Spinal cord (tissue), 10 donors: ENCODE measurements around the gene EPHA5. TPM values are rescaled to one million over a fixed set of nuclear protein-coding genes. Genes with fewer than 3 reads are reported as not detected.

Experiments
- DNase-seq, 6 donors: peaks; one replicate each; pipeline versions ENCODE4 v3.0.0 to v3.0.0-alpha.2; 2013 to 2015; ENCODE audit warnings: low spot score in 6 of 6, low read depth in 4 of 6
- H3K27ac ChIP-seq: one replicate; pipeline ENCODE4 v1.5.1; 2013; ENCODE audit warnings: low read depth, low read length, control low read depth
- H3K27me3 ChIP-seq: one replicate; pipeline ENCODE4 v1.6.1; 2013; ENCODE audit warnings: low read length; ENCODE audit not compliant: control insufficient read depth, insufficient read depth
- H3K36me3 ChIP-seq: one replicate; pipeline ENCODE4 v1.6.1; 2013; ENCODE audit warnings: low read length; ENCODE audit not compliant: control insufficient read depth, insufficient read depth
- H3K4me1 ChIP-seq: one replicate; pipeline ENCODE4 v1.6.1; 2013; ENCODE audit warnings: low read length; ENCODE audit not compliant: control insufficient read depth, insufficient read depth
- H3K4me3 ChIP-seq: one replicate; pipeline ENCODE4 v1.5.1; 2013; ENCODE audit warnings: low read depth, low read length, control low read depth
- H3K9me3 ChIP-seq: one replicate; pipeline ENCODE4 v1.6.1; 2013; ENCODE audit warnings: low read length; ENCODE audit not compliant: control insufficient read depth, insufficient read depth
- WGBS: methylation state at CpG from one replicate; pipeline ENCODE4 v1.1.5; 2013; ENCODE audit warnings: missing lambda C conversion rate; ENCODE audit not compliant: insufficient coverage; 5-methylcytosine and 5-hydroxymethylcytosine counted together
- polyA plus RNA-seq, 2 donors: library from polyadenylated mRNA; unstranded; fragments of 120-200 nt; gene quantifications; one replicate each; pipeline ENCODE4 v1.2.1, GENCODE V29; 2013; ENCODE audit not compliant: insufficient read length in 2 of 2
- total RNA-seq, 2 donors: library from RNA; depleted of rRNA in 1 of 2; stranded (reverse); fragments of 120-200 nt in 1 of 2; fragments of >200 nt in 1 of 2; gene quantifications; one replicate each; pipeline versions ENCODE4 v1.2.3 to v1.2.4, GENCODE V29; 2013 to 2014
- donor health status: healthy.

EPHA5 gene
- total and polyA plus RNA-seq, 4 donors, result 14.1 to 35.4 (median 21.6) TPM

- H3K36me3 ChIP-seq, result no peaks in the 10 kb centered on the region
- no peak overlapping the region for H3K27ac ChIP-seq
- DNase-seq, result no peak
- H3K4me3 ChIP-seq, result no peak overlapping the region
- H3K4me1 ChIP-seq, result no peaks in the 10 kb centered on the region
- H3K27me3 ChIP-seq, result no peaks in the 10 kb centered on the region
- no peaks in the 10 kb centered on the region for H3K9me3 ChIP-seq
- WGBS, result no CpG with 5 or more reads among the region's 1 CpG
Measured at GRCh38 chr4:65645185-65645584, 25.1 kb downstream of the EPHA5 start.

- Histone ChIP-seq H3K9me3 (no peaks in the 10 kb centered on the region), H3K4me1 (no peaks in the 10 kb centered on the region), H3K4me3 (no peak overlapping the region), H3K27me3 (no peaks in the 10 kb centered on the region), H3K27ac (no peak overlapping the region), H3K36me3 (no peaks in the 10 kb centered on the region)
- DNase-seq, result no peak
- no CpG with 5 or more reads among the region's 3 CpGs for WGBS
Measured at GRCh38 chr4:65635051-65635821, 35.1 kb downstream of the EPHA5 start.

- Histone ChIP-seq H3K4me1 (no peaks in the 10 kb centered on the region), H3K27me3 (no peaks in the 10 kb centered on the region)
- no peak for DNase-seq
Measured at GRCh38 chr4:65624651-65625050, 45.6 kb downstream of the EPHA5 start.

GRCh38 chr4:65623506-65623905 lies 46.8 kb downstream of the EPHA5 start:
- H3K27ac ChIP-seq, result no peak overlapping the region
- no peaks in the 10 kb centered on the region for H3K9me3 ChIP-seq
- H3K36me3 ChIP-seq, result no peaks in the 10 kb centered on the region
- no peaks in the 10 kb centered on the region for H3K4me1 ChIP-seq
- H3K27me3 ChIP-seq, result no peaks in the 10 kb centered on the region
- no peak overlapping the region for H3K4me3 ChIP-seq
- no CpG with 5 or more reads among the region's 1 CpG for WGBS
- DNase-seq, result no peak

More at GRCh38 chr4:65624651-65625050, 45.6 kb downstream of the EPHA5 start:
- Histone ChIP-seq H3K4me3 (no peak overlapping the region), H3K9me3 (no peaks in the 10 kb centered on the region), H3K27ac (no peak overlapping the region), H3K36me3 (no peaks in the 10 kb centered on the region)

- no peak overlapping the region for H3K4me3 ChIP-seq
- H3K36me3 ChIP-seq, result no peaks in the 10 kb centered on the region
- WGBS, result no CpG with 5 or more reads among the region's 1 CpG
- no peaks in the 10 kb centered on the region for H3K27me3 ChIP-seq
- H3K4me1 ChIP-seq, result no peaks in the 10 kb centered on the region
- H3K27ac ChIP-seq, result no peak overlapping the region
- no peaks in the 10 kb centered on the region for H3K9me3 ChIP-seq
- peak in 3 of 6 donors; percentile 2 to 71 (median 15) for DNase-seq
Measured at GRCh38 chr4:65617416-65617815, 52.9 kb downstream of the EPHA5 start.

GRCh38 chr4:65604515-65604914 lies 65.8 kb downstream of the EPHA5 start:
- WGBS, result no CpG with 5 or more reads among the region's 1 CpG
- Histone ChIP-seq H3K4me1 (no peaks in the 10 kb centered on the region), H3K36me3 (no peaks in the 10 kb centered on the region), H3K27ac (no peak overlapping the region), H3K4me3 (no peak overlapping the region), H3K9me3 (no peaks in the 10 kb centered on the region), H3K27me3 (no peaks in the 10 kb centered on the region)
- DNase-seq, result no peak

GRCh38 chr4:65600656-65601055 lies 69.6 kb downstream of the EPHA5 start:
- Histone ChIP-seq H3K27ac (no peak overlapping the region), H3K4me3 (no peak overlapping the region), H3K9me3 (no peaks in the 10 kb centered on the region), H3K4me1 (no peaks in the 10 kb centered on the region), H3K36me3 (no peaks in the 10 kb centered on the region), H3K27me3 (no peaks in the 10 kb centered on the region)
- no CpG with 5 or more reads among the region's 3 CpGs for WGBS
- peak in 1 of 6 donors; percentile 15 for DNase-seq

GRCh38 chr4:65599340-65599739 lies 70.9 kb downstream of the EPHA5 start:
- no peaks in the 10 kb centered on the region for H3K9me3 ChIP-seq
- no peak for DNase-seq
- WGBS, result no CpG with 5 or more reads among the region's 2 CpGs

GRCh38 chr4:65597697-65598096 lies 72.6 kb downstream of the EPHA5 start:
- H3K4me1 ChIP-seq, result no peaks in the 10 kb centered on the region
- DNase-seq, result no peak
- no peak overlapping the region for H3K4me3 ChIP-seq
- no peaks in the 10 kb centered on the region for H3K27me3 ChIP-seq
- no CpG with 5 or more reads among the region's 1 CpG for WGBS
- no peak overlapping the region for H3K27ac ChIP-seq
- H3K9me3 ChIP-seq, result no peaks in the 10 kb centered on the region
- H3K36me3 ChIP-seq, result no peaks in the 10 kb centered on the region

More at GRCh38 chr4:65599340-65599739, 70.9 kb downstream of the EPHA5 start:
- no peaks in the 10 kb centered on the region for H3K27me3 ChIP-seq
- H3K36me3 ChIP-seq, result no peaks in the 10 kb centered on the region
- H3K4me3 ChIP-seq, result no peak overlapping the region
- H3K4me1 ChIP-seq, result no peaks in the 10 kb centered on the region
- no peak overlapping the region for H3K27ac ChIP-seq

GRCh38 chr4:65592089-65592488 lies 78.2 kb downstream of the EPHA5 start:
- WGBS, result 33% methylated on average over 1 of the region's 3 CpGs
- Histone ChIP-seq H3K27me3 (no peaks in the 10 kb centered on the region), H3K36me3 (no peaks in the 10 kb centered on the region), H3K4me1 (no peaks in the 10 kb centered on the region), H3K9me3 (no peaks in the 10 kb centered on the region), H3K27ac (no peak overlapping the region), H3K4me3 (no peak overlapping the region)
- DNase-seq, result peak in 1 of 6 donors; percentile 30
